Uterus (tissue), 2 donors: ENCODE measurements around the gene ZBTB7C.

ENCODE experiments used
- POLR2A ChIP-seq, 2 donors: fragments of 450-650 bp; IDR thresholded peaks; one replicate each; pipeline ENCODE4 v1.6.1; 2016; ENCODE audit warnings: antibody characterized with exemption in 2 of 2, mild to moderate bottlenecking in 1 of 2, moderate library complexity in 1 of 2
- TF ChIP-seq, protein P1 (sequence below), 4 experiments: fragments of 200-600 bp in 2 of 4; fragments of 450-650 bp in 2 of 4; sonication (generic) in 2 of 4; IDR thresholded peaks; one replicate each; pipeline ENCODE4 v1.5.1; 2016 to 2019; ENCODE audit warnings: antibody characterized with exemption in 4 of 4, mild to moderate bottlenecking in 2 of 4, moderate library complexity in 1 of 4

DNA sequence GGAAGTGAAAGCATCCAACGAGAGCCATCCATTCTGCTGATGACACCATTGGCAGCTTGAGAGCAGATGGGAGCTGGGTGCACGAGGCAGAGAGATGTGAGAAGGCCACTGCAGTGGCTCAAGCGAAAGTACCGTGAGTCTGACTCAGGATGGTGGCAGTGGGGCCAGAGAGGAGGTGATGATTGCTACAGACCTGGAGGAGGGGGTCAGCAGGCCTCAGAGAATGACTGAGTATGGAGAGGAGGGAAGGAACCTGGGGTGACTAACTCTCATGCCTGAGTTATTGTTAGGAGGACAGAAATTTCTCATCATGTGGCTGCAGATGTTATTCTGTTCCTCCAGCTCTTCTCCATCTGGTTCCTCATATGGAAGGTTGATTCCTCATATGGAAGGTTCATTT, 8.8 kb upstream of the ZBTB7C start:
- TF ChIP-seq, protein P1, sequence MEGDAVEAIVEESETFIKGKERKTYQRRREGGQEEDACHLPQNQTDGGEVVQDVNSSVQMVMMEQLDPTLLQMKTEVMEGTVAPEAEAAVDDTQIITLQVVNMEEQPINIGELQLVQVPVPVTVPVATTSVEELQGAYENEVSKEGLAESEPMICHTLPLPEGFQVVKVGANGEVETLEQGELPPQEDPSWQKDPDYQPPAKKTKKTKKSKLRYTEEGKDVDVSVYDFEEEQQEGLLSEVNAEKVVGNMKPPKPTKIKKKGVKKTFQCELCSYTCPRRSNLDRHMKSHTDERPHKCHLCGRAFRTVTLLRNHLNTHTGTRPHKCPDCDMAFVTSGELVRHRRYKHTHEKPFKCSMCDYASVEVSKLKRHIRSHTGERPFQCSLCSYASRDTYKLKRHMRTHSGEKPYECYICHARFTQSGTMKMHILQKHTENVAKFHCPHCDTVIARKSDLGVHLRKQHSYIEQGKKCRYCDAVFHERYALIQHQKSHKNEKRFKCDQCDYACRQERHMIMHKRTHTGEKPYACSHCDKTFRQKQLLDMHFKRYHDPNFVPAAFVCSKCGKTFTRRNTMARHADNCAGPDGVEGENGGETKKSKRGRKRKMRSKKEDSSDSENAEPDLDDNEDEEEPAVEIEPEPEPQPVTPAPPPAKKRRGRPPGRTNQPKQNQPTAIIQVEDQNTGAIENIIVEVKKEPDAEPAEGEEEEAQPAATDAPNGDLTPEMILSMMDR (IDR thresholded peaks at IDR 0.05) = no peak
- TF ChIP-seq POLR2A (IDR thresholded peaks at IDR 0.05) = no peak
